ENCODE measurements around the gene PPP1R27. TPM values are rescaled to one million over a fixed set of nuclear protein-coding genes. Genes with fewer than 3 reads are reported as not detected.

Gene PPP1R27
- total and polyA plus RNA-seq, 2 donors (not counting 3 experiments of a cell fraction or from before 2014, with no cell fraction given) = not detected

GRCh38 chr17:81866440-81867169, 31.8 kb upstream of the PPP1R27 start:
- peaks cover 6 to 19% of the 10 kb centered on the region in 2 experiments for H3K36me3 ChIP-seq (ENCODE audit: control insufficient read depth in 2 of 2, extremely low read depth in 1 of 2, insufficient read depth in 2 of 2, low read length in 2 of 2)
- no peak overlapping the region for H2AFZ ChIP-seq (ENCODE audit: low read depth, low read length)
- no peak overlapping the region for H3K9ac ChIP-seq (replicated peaks; ENCODE audit: extremely low read depth, insufficient read depth, low read length)
- H3K27ac ChIP-seq (ENCODE audit: insufficient read depth, low read depth, low read length) = no peak overlapping the region
- ChIA-PET CTCF (no interaction called here), POLR2A (no interaction called here)
- H3K27me3 ChIP-seq (ENCODE audit: control insufficient read depth in 2 of 2, insufficient read depth in 2 of 2, low read length in 2 of 2) = no peaks in the 10 kb centered on the region
- no peaks in the 10 kb centered on the region for H3K9me1 ChIP-seq (replicated peaks; ENCODE audit: control insufficient read depth, extremely low read depth, insufficient read depth, low read length)
- H3K79me2 ChIP-seq (ENCODE audit: control insufficient read depth, insufficient read depth, low read length) = peaks cover 30% of the 10 kb centered on the region
- FAIRE-seq = no peak
- intact Hi-C loops (cut with micrococcal nuclease) = no loop called here
- H3K4me2 ChIP-seq (ENCODE audit: insufficient read depth, low read length) = no peak overlapping the region
- dilution Hi-C loops (cut with MboI; ENCODE audit: extremely low pct_ligation_motif_present, low sequenced_read_pairs) = no loop called here
- TF ChIP-seq EZH2 (IDR thresholded peaks at IDR 0.05; ENCODE audit: borderline replicate concordance, low read depth, low read length, severe bottlenecking) (no peak), POLR2AphosphoS5 (IDR thresholded peaks at IDR 0.05; ENCODE audit: insufficient read depth, low read depth, low read length) (peak; percentile 66), POLR2A (IDR thresholded peaks at IDR 0.05; ENCODE audit: low read depth, low read length) (peak; percentile 75)
- H3K9me3 ChIP-seq (replicated peaks; ENCODE audit: control insufficient read depth, insufficient read depth, low read length) = no peaks in the 10 kb centered on the region
- no peak overlapping the region for H3K4me3 ChIP-seq (replicated peaks in 1 of 3; ENCODE audit: insufficient read depth in 1 of 3, low read depth in 1 of 3, low read length in 3 of 3)
- DNase-seq (ENCODE audit: low read depth, low spot score) = no peak
- BruUV-seq (replicated peaks) = no TSS peak
- H3K4me1 ChIP-seq (ENCODE audit: control insufficient read depth, extremely low read depth, insufficient read depth, low read length) = peaks cover 17% of the 10 kb centered on the region
- H4K20me1 ChIP-seq (replicated peaks; ENCODE audit: control insufficient read depth, extremely low read depth, insufficient read depth, low read length) = no peaks in the 10 kb centered on the region

GRCh38 chr17:81865733-81866439, 31.0 kb upstream of the PPP1R27 start:
- no peak overlapping the region for H3K4me3 ChIP-seq (replicated peaks in 1 of 3; ENCODE audit: insufficient read depth in 1 of 3, low read depth in 1 of 3, low read length in 3 of 3)
- no peaks in the 10 kb centered on the region for H3K27me3 ChIP-seq (ENCODE audit: control insufficient read depth in 2 of 2, insufficient read depth in 2 of 2, low read length in 2 of 2)
- peaks cover 28% of the 10 kb centered on the region for H3K79me2 ChIP-seq (ENCODE audit: control insufficient read depth, insufficient read depth, low read length)
- dilution Hi-C loops (cut with MboI; ENCODE audit: extremely low pct_ligation_motif_present, low sequenced_read_pairs) (no loop called here), intact Hi-C loops (cut with micrococcal nuclease) (no loop called here)
- no peak overlapping the region for H2AFZ ChIP-seq (ENCODE audit: low read depth, low read length)
- no peaks in the 10 kb centered on the region for H3K9me1 ChIP-seq (replicated peaks; ENCODE audit: control insufficient read depth, extremely low read depth, insufficient read depth, low read length)
- no peak overlapping the region for H3K27ac ChIP-seq (ENCODE audit: insufficient read depth, low read depth, low read length)
- FAIRE-seq = no peak
- no peaks in the 10 kb centered on the region for H4K20me1 ChIP-seq (replicated peaks; ENCODE audit: control insufficient read depth, extremely low read depth, insufficient read depth, low read length)
- TF ChIP-seq JUN (IDR thresholded peaks at IDR 0.05; ENCODE audit: borderline replicate concordance, insufficient read depth, insufficient read length, low read depth) (no peak), POLR2A (IDR thresholded peaks at IDR 0.05; ENCODE audit: low read depth, low read length) (peak; percentile 44), POLR2AphosphoS5 (IDR thresholded peaks at IDR 0.05; ENCODE audit: insufficient read depth, low read depth, low read length) (peak; percentile 28), MYC (IDR thresholded peaks at IDR 0.05; ENCODE audit: low read depth, low read length) (no peak), EZH2 (IDR thresholded peaks at IDR 0.05; ENCODE audit: borderline replicate concordance, low read depth, low read length, severe bottlenecking) (no peak)
- ChIA-PET CTCF (no interaction called here), POLR2A (no interaction called here)
- H3K9me3 ChIP-seq (replicated peaks; ENCODE audit: control insufficient read depth, insufficient read depth, low read length) = no peaks in the 10 kb centered on the region
- no peak overlapping the region for H3K9ac ChIP-seq (replicated peaks; ENCODE audit: extremely low read depth, insufficient read depth, low read length)
- peaks cover 6 to 19% of the 10 kb centered on the region in 2 experiments for H3K36me3 ChIP-seq (ENCODE audit: control insufficient read depth in 2 of 2, extremely low read depth in 1 of 2, insufficient read depth in 2 of 2, low read length in 2 of 2)
- peaks cover 17% of the 10 kb centered on the region for H3K4me1 ChIP-seq (ENCODE audit: control insufficient read depth, extremely low read depth, insufficient read depth, low read length)
- DNase-seq (ENCODE audit: low read depth, low spot score) = no peak
- H3K4me2 ChIP-seq (ENCODE audit: insufficient read depth, low read length) = no peak overlapping the region
- BruUV-seq (replicated peaks) = no TSS peak

Data from endothelial cell of umbilical vein (primary cell).